ENCODE measurements around the gene TRABD2B.

The TRABD2B gene

GRCh38 chr1:47808612-47809011, 188.6 kb downstream of the TRABD2B start:
- no peaks in the 10 kb centered on the region for H3K9me3 Mint-ChIP-seq
- no peaks in the 10 kb centered on the region for H3K36me3 Mint-ChIP-seq
- no peak overlapping the region for H3K27ac Mint-ChIP-seq
- no peaks in the 10 kb centered on the region for H3K4me1 Mint-ChIP-seq
- no peak overlapping the region for H3K4me3 Mint-ChIP-seq
- peaks cover 2% of the 10 kb centered on the region for H3K27me3 Mint-ChIP-seq

- Mint-ChIP-seq H3K27ac (no peak overlapping the region), H3K4me1 (no peaks in the 10 kb centered on the region), H3K36me3 (no peaks in the 10 kb centered on the region), H3K27me3 (peaks cover 1% of the 10 kb centered on the region), H3K9me3 (no peaks in the 10 kb centered on the region), H3K4me3 (no peak overlapping the region)
Observed at GRCh38 chr1:47805921-47806361, 191.2 kb downstream of the TRABD2B start.

- no peak overlapping the region for H3K4me3 Mint-ChIP-seq
- no peaks in the 10 kb centered on the region for H3K4me1 Mint-ChIP-seq
Observed at GRCh38 chr1:47805018-47805417, 192.2 kb downstream of the TRABD2B start.

GRCh38 chr1:47803815-47804501, 193.2 kb downstream of the TRABD2B start:
- Mint-ChIP-seq H3K4me3 (no peak overlapping the region), H3K4me1 (no peaks in the 10 kb centered on the region), H3K36me3 (no peaks in the 10 kb centered on the region), H3K9me3 (no peaks in the 10 kb centered on the region), H3K27me3 (no peaks in the 10 kb centered on the region), H3K27ac (no peak overlapping the region)

More at GRCh38 chr1:47805018-47805417, 192.2 kb downstream of the TRABD2B start:
- Mint-ChIP-seq H3K27ac (no peak overlapping the region), H3K9me3 (no peaks in the 10 kb centered on the region), H3K27me3 (peaks cover 1% of the 10 kb centered on the region), H3K36me3 (no peaks in the 10 kb centered on the region)

- Mint-ChIP-seq H3K27ac (no peak overlapping the region), H3K36me3 (no peaks in the 10 kb centered on the region), H3K4me1 (no peaks in the 10 kb centered on the region), H3K9me3 (no peaks in the 10 kb centered on the region), H3K4me3 (no peak overlapping the region), H3K27me3 (no peaks in the 10 kb centered on the region)
Observed at GRCh38 chr1:47797575-47797974, 199.6 kb downstream of the TRABD2B start.

- Mint-ChIP-seq H3K4me1 (no peaks in the 10 kb centered on the region), H3K36me3 (no peaks in the 10 kb centered on the region), H3K27me3 (no peaks in the 10 kb centered on the region), H3K9me3 (no peaks in the 10 kb centered on the region), H3K27ac (no peak overlapping the region), H3K4me3 (no peak overlapping the region)
Observed at GRCh38 chr1:47796626-47797025, 200.6 kb downstream of the TRABD2B start.

GRCh38 chr1:47795102-47795501, 202.1 kb downstream of the TRABD2B start:
- no peaks in the 10 kb centered on the region for H3K27me3 Mint-ChIP-seq
- H3K4me3 Mint-ChIP-seq: no peak overlapping the region
- H3K9me3 Mint-ChIP-seq: no peaks in the 10 kb centered on the region
- H3K4me1 Mint-ChIP-seq: no peaks in the 10 kb centered on the region
- H3K36me3 Mint-ChIP-seq: no peaks in the 10 kb centered on the region
- no peak overlapping the region for H3K27ac Mint-ChIP-seq

GRCh38 chr1:47794530-47794929, 202.7 kb downstream of the TRABD2B start:
- Mint-ChIP-seq H3K27ac (no peak overlapping the region), H3K4me1 (no peaks in the 10 kb centered on the region), H3K27me3 (no peaks in the 10 kb centered on the region), H3K36me3 (no peaks in the 10 kb centered on the region), H3K4me3 (no peak overlapping the region), H3K9me3 (no peaks in the 10 kb centered on the region)

- no peaks in the 10 kb centered on the region for H3K36me3 Mint-ChIP-seq
- H3K9me3 Mint-ChIP-seq: no peaks in the 10 kb centered on the region
- no peak overlapping the region for H3K27ac Mint-ChIP-seq
- H3K4me1 Mint-ChIP-seq: no peaks in the 10 kb centered on the region
- H3K4me3 Mint-ChIP-seq: no peak overlapping the region
- no peaks in the 10 kb centered on the region for H3K27me3 Mint-ChIP-seq
Observed at GRCh38 chr1:47794081-47794480, 203.1 kb downstream of the TRABD2B start.

- Mint-ChIP-seq H3K4me3 (no peak overlapping the region), H3K36me3 (no peaks in the 10 kb centered on the region), H3K9me3 (no peaks in the 10 kb centered on the region), H3K4me1 (no peaks in the 10 kb centered on the region), H3K27ac (peak overlapping the region; percentile 33), H3K27me3 (no peaks in the 10 kb centered on the region)
Observed at GRCh38 chr1:47793563-47793962, 203.6 kb downstream of the TRABD2B start.

GRCh38 chr1:47792779-47793178, 204.4 kb downstream of the TRABD2B start:
- H3K27me3 Mint-ChIP-seq: no peaks in the 10 kb centered on the region
- H3K4me3 Mint-ChIP-seq: no peak overlapping the region
- H3K36me3 Mint-ChIP-seq: no peaks in the 10 kb centered on the region
- H3K4me1 Mint-ChIP-seq: no peaks in the 10 kb centered on the region
- H3K9me3 Mint-ChIP-seq: no peaks in the 10 kb centered on the region
- H3K27ac Mint-ChIP-seq: no peak overlapping the region

GRCh38 chr1:47791879-47792608, 205.1 kb downstream of the TRABD2B start:
- Mint-ChIP-seq H3K36me3 (no peaks in the 10 kb centered on the region), H3K9me3 (no peaks in the 10 kb centered on the region), H3K27ac (no peak overlapping the region), H3K4me3 (no peak overlapping the region), H3K4me1 (no peaks in the 10 kb centered on the region), H3K27me3 (no peaks in the 10 kb centered on the region)

GRCh38 chr1:47788761-47789160, 208.4 kb downstream of the TRABD2B start:
- no peaks in the 10 kb centered on the region for H3K4me1 Mint-ChIP-seq
- no peak overlapping the region for H3K27ac Mint-ChIP-seq
- no peak overlapping the region for H3K4me3 Mint-ChIP-seq
- no peaks in the 10 kb centered on the region for H3K9me3 Mint-ChIP-seq
- H3K27me3 Mint-ChIP-seq: no peaks in the 10 kb centered on the region
- no peaks in the 10 kb centered on the region for H3K36me3 Mint-ChIP-seq

- Mint-ChIP-seq H3K27ac (no peak overlapping the region), H3K27me3 (peaks cover 4% of the 10 kb centered on the region), H3K36me3 (no peaks in the 10 kb centered on the region), H3K4me3 (no peak overlapping the region), H3K4me1 (no peaks in the 10 kb centered on the region), H3K9me3 (no peaks in the 10 kb centered on the region)
Observed at GRCh38 chr1:47787560-47787959, 209.6 kb downstream of the TRABD2B start.

- Mint-ChIP-seq H3K4me1 (no peaks in the 10 kb centered on the region), H3K9me3 (no peaks in the 10 kb centered on the region), H3K4me3 (no peak overlapping the region), H3K27me3 (peaks cover 6% of the 10 kb centered on the region), H3K36me3 (no peaks in the 10 kb centered on the region), H3K27ac (no peak overlapping the region)
Observed at GRCh38 chr1:47786316-47786715, 210.9 kb downstream of the TRABD2B start.

- Mint-ChIP-seq H3K4me3 (no peak overlapping the region), H3K9me3 (no peaks in the 10 kb centered on the region), H3K4me1 (no peaks in the 10 kb centered on the region), H3K36me3 (no peaks in the 10 kb centered on the region), H3K27me3 (peaks cover 6% of the 10 kb centered on the region), H3K27ac (no peak overlapping the region)
Observed at GRCh38 chr1:47785561-47786271, 211.5 kb downstream of the TRABD2B start.
